Astrocyte (in vitro differentiated cells and primary cell): Measurements from ENCODE around the gene IP6K1. TPM values are rescaled to one million over a fixed set of nuclear protein-coding genes. Genes with fewer than 3 reads are reported as not detected.
"Not testable (repeated sequence)": the region's sequence is repeated elsewhere in the genome, so short reads cannot be mapped to it uniquely, and the experiment has no call there.

Experiments used
- DNase-seq: peaks from one replicate; pipeline ENCODE4 v3.0.0-alpha.2; 2010; ENCODE audit warnings: low read depth
- FAIRE-seq: peaks from 2 replicates; lab custom pipeline; 2011; peaks lifted over from hg19 to GRCh38; lab: Jason Lieb, UNC
- H2AFZ ChIP-seq: 2 replicates; pipeline ENCODE4 v1.6.0; 2012; ENCODE audit warnings: low read depth, low read length, inconsistent platforms
- H3K27ac ChIP-seq: 2 replicates; pipeline ENCODE4 v1.5.1; 2011; ENCODE audit warnings: low read depth, low read length, inconsistent platforms
- H3K27me3 ChIP-seq: 2 replicates; pipeline ENCODE4 v1.6.0; 2011; ENCODE audit warnings: low read length, inconsistent platforms; ENCODE audit not compliant: insufficient read depth
- H3K36me3 ChIP-seq: 2 replicates; pipeline ENCODE4 v1.5.1; 2011; ENCODE audit warnings: low read length, inconsistent platforms; ENCODE audit not compliant: insufficient read depth
- H3K4me1 ChIP-seq: 2 replicates; pipeline ENCODE4 v1.5.1; 2011; ENCODE audit warnings: low read length, inconsistent platforms; ENCODE audit not compliant: insufficient read depth
- H3K4me2 ChIP-seq: 2 replicates; pipeline ENCODE4 v1.6.0; 2012; ENCODE audit warnings: low read length, inconsistent platforms
- H3K4me3 ChIP-seq: 2 replicates; pipeline ENCODE4 v1.5.1; 2011; ENCODE audit warnings: low read depth, mild to moderate bottlenecking, low read length, inconsistent platforms; ENCODE audit not compliant: insufficient read depth
- H3K79me2 ChIP-seq: 2 replicates; pipeline ENCODE4 v1.6.0; 2012; ENCODE audit warnings: mild to moderate bottlenecking, low read length, inconsistent platforms; ENCODE audit not compliant: insufficient read depth
- H3K9ac ChIP-seq: 2 replicates; pipeline ENCODE4 v1.6.0; 2012; ENCODE audit warnings: mild to moderate bottlenecking, low read length, inconsistent platforms
- H3K9me3 ChIP-seq: 2 replicates; pipeline ENCODE4 v1.5.1; 2012; ENCODE audit warnings: low read depth, mild to moderate bottlenecking, low read length, inconsistent platforms; ENCODE audit not compliant: insufficient read depth
- H4K20me1 ChIP-seq: 2 replicates; pipeline ENCODE4 v1.6.0; 2012; ENCODE audit warnings: low read length, inconsistent platforms; ENCODE audit not compliant: insufficient read depth
- H3K27ac Mint-ChIP-seq: one replicate; pipeline ENCODE4 v1.8.0; 2021; ENCODE audit warnings: mild to moderate bottlenecking, mixed read lengths; ENCODE audit not compliant: unreplicated experiment
- H3K27me3 Mint-ChIP-seq: one replicate; pipeline ENCODE4 v1.8.0; 2021; ENCODE audit warnings: low read depth, mixed read lengths; ENCODE audit not compliant: unreplicated experiment
- H3K36me3 Mint-ChIP-seq: one replicate; pipeline ENCODE4 v1.8.0; 2021; ENCODE audit warnings: low read depth, mixed read lengths; ENCODE audit not compliant: unreplicated experiment
- H3K4me1 Mint-ChIP-seq: one replicate; pipeline ENCODE4 v1.8.0; 2021; ENCODE audit warnings: low read depth, mixed read lengths; ENCODE audit not compliant: unreplicated experiment
- H3K4me3 Mint-ChIP-seq: one replicate; pipeline ENCODE4 v1.8.0; 2021; ENCODE audit warnings: mild to moderate bottlenecking, moderate library complexity, mixed read lengths; ENCODE audit not compliant: unreplicated experiment
- H3K9me3 Mint-ChIP-seq: one replicate; pipeline ENCODE4 v1.8.0; 2021; ENCODE audit warnings: mild to moderate bottlenecking, mixed read lengths; ENCODE audit not compliant: unreplicated experiment
- CTCF ChIP-seq: IDR thresholded peaks from 2 replicates; pipeline ENCODE4 v1.5.1; 2011; ENCODE audit warnings: low read depth, mild to moderate bottlenecking, inconsistent platforms, low read length, moderate library complexity; ENCODE audit not compliant: insufficient read depth
- EZH2 ChIP-seq: IDR thresholded peaks from 2 replicates; pipeline ENCODE4 v1.6.1; 2012; ENCODE audit warnings: mild to moderate bottlenecking, low read length, inconsistent platforms; ENCODE audit not compliant: insufficient read depth
- total RNA-seq: library from RNA; stranded (reverse); gene quantifications from 2 replicates; pipeline ENCODE4 v1.2.1, GENCODE V29; 2021

Gene IP6K1
- total RNA-seq, 1 donor from 2014 or later = 38.3 TPM

- Histone ChIP-seq H3K4me2 (no peak overlapping the region), H4K20me1 (peaks cover 55% of the 10 kb centered on the region), H2AFZ (no peak overlapping the region), H3K27me3 (no peaks in the 10 kb centered on the region), H3K9me3 (no peaks in the 10 kb centered on the region), H3K36me3 (no peaks in the 10 kb centered on the region), H3K9ac (no peak overlapping the region), H3K4me3 (no peak overlapping the region), H3K27ac (no peak overlapping the region), H3K79me2 (peaks cover 83% of the 10 kb centered on the region), H3K4me1 (no peaks in the 10 kb centered on the region)
- H3K27me3 Mint-ChIP-seq = no peaks in the 10 kb centered on the region
- FAIRE-seq (no peak), DNase-seq (no peak)
- peaks cover 12% of the 10 kb centered on the region for H3K4me1 Mint-ChIP-seq
- no peak overlapping the region for H3K4me3 Mint-ChIP-seq
- no peak overlapping the region for H3K27ac Mint-ChIP-seq
- no peaks in the 10 kb centered on the region for H3K9me3 Mint-ChIP-seq
- TF ChIP-seq EZH2 = no peak
- no peak for TF ChIP-seq CTCF
- peaks cover 4% of the 10 kb centered on the region for H3K36me3 Mint-ChIP-seq
Measured at GRCh38 chr3:49754536-49754935, 31.8 kb downstream of the IP6K1 start.

- FAIRE-seq (no peak), DNase-seq (no peak)
- peaks cover 31% of the 10 kb centered on the region for H3K4me1 Mint-ChIP-seq
- H3K4me1 ChIP-seq = peaks cover 17% of the 10 kb centered on the region
- H3K27ac Mint-ChIP-seq = no peak overlapping the region
- TF ChIP-seq EZH2 (no peak), CTCF (no peak)
- peaks cover 79% of the 10 kb centered on the region for H3K79me2 ChIP-seq
- H3K4me3 ChIP-seq = no peak overlapping the region
- H3K27me3 ChIP-seq = no peaks in the 10 kb centered on the region
- peaks cover 4% of the 10 kb centered on the region for H3K36me3 Mint-ChIP-seq
- H3K36me3 ChIP-seq = no peaks in the 10 kb centered on the region
- H3K9me3 Mint-ChIP-seq = no peaks in the 10 kb centered on the region
- H3K4me3 Mint-ChIP-seq = no peak overlapping the region
- H3K27ac ChIP-seq = no peak overlapping the region
- peaks cover 42% of the 10 kb centered on the region for H4K20me1 ChIP-seq
- H3K9me3 ChIP-seq = no peaks in the 10 kb centered on the region
- H3K9ac ChIP-seq = no peak overlapping the region
- H3K4me2 ChIP-seq = no peak overlapping the region
- no peaks in the 10 kb centered on the region for H3K27me3 Mint-ChIP-seq
- H2AFZ ChIP-seq = no peak overlapping the region
Measured at GRCh38 chr3:49751501-49751900, 34.8 kb downstream of the IP6K1 start.

GRCh38 chr3:49750056-49750455 lies 36.3 kb downstream of the IP6K1 start:
- H3K36me3 ChIP-seq = no peaks in the 10 kb centered on the region

GRCh38 chr3:49748874-49749273 lies 37.5 kb downstream of the IP6K1 start:
- H3K27ac ChIP-seq = peak overlapping the region; percentile 90
- not testable (repeated sequence) for H2AFZ ChIP-seq, H3K9ac ChIP-seq, DNase-seq, H3K36me3 Mint-ChIP-seq, H3K4me2 ChIP-seq, H3K36me3 ChIP-seq, H3K9me3 ChIP-seq, H3K4me3 ChIP-seq, H3K27me3 ChIP-seq, FAIRE-seq, H3K4me3 Mint-ChIP-seq, H3K27me3 Mint-ChIP-seq, H3K9me3 Mint-ChIP-seq
- peak overlapping the region; percentile 47 for H3K27ac Mint-ChIP-seq
- H3K4me1 Mint-ChIP-seq = peaks cover 34% of the 10 kb centered on the region
- peaks cover 68% of the 10 kb centered on the region for H3K79me2 ChIP-seq
- H3K4me1 ChIP-seq = peaks cover 21% of the 10 kb centered on the region
- peaks cover 27% of the 10 kb centered on the region for H4K20me1 ChIP-seq

More at GRCh38 chr3:49750056-49750455, 36.3 kb downstream of the IP6K1 start:
- Mint-ChIP-seq H3K9me3 (no peaks in the 10 kb centered on the region), H3K4me1 (peaks cover 31% of the 10 kb centered on the region), H3K27ac (peak overlapping the region; percentile 4), H3K4me3 (no peak overlapping the region), H3K27me3 (no peaks in the 10 kb centered on the region), H3K36me3 (peaks cover 7% of the 10 kb centered on the region)
- Histone ChIP-seq H3K27ac (peak overlapping the region; percentile 5), H3K9me3 (no peaks in the 10 kb centered on the region), H3K4me3 (no peak overlapping the region), H3K9ac (no peak overlapping the region), H3K79me2 (peaks cover 71% of the 10 kb centered on the region), H2AFZ (no peak overlapping the region), H4K20me1 (peaks cover 38% of the 10 kb centered on the region), H3K4me1 (peaks cover 21% of the 10 kb centered on the region), H3K27me3 (no peaks in the 10 kb centered on the region), H3K4me2 (no peak overlapping the region)
- peak; percentile 26 for DNase-seq
- TF ChIP-seq CTCF = no peak
- TF ChIP-seq EZH2 = no peak
- FAIRE-seq = no peak
